Astrocyte (in vitro differentiated cells and primary cell): ENCODE measurements around the gene CTBS. TPM values are rescaled to one million over a fixed set of nuclear protein-coding genes. Genes with fewer than 3 reads are reported as not detected.

Source experiments
- DNase-seq: peaks from one replicate; pipeline ENCODE4 v3.0.0-alpha.2; 2010; ENCODE audit warnings: low read depth
- FAIRE-seq: peaks from 2 replicates; lab custom pipeline; 2011; peaks lifted over from hg19 to GRCh38; lab: Jason Lieb, UNC
- H2AFZ ChIP-seq: 2 replicates; pipeline ENCODE4 v1.6.0; 2012; ENCODE audit warnings: low read depth, low read length, inconsistent platforms
- H3K27ac ChIP-seq: 2 replicates; pipeline ENCODE4 v1.5.1; 2011; ENCODE audit warnings: low read depth, low read length, inconsistent platforms
- H3K27me3 ChIP-seq: 2 replicates; pipeline ENCODE4 v1.6.0; 2011; ENCODE audit warnings: low read length, inconsistent platforms; ENCODE audit not compliant: insufficient read depth
- H3K36me3 ChIP-seq: 2 replicates; pipeline ENCODE4 v1.5.1; 2011; ENCODE audit warnings: low read length, inconsistent platforms; ENCODE audit not compliant: insufficient read depth
- H3K4me1 ChIP-seq: 2 replicates; pipeline ENCODE4 v1.5.1; 2011; ENCODE audit warnings: low read length, inconsistent platforms; ENCODE audit not compliant: insufficient read depth
- H3K4me2 ChIP-seq: 2 replicates; pipeline ENCODE4 v1.6.0; 2012; ENCODE audit warnings: low read length, inconsistent platforms
- H3K4me3 ChIP-seq: 2 replicates; pipeline ENCODE4 v1.5.1; 2011; ENCODE audit warnings: low read depth, mild to moderate bottlenecking, low read length, inconsistent platforms; ENCODE audit not compliant: insufficient read depth
- H3K79me2 ChIP-seq: 2 replicates; pipeline ENCODE4 v1.6.0; 2012; ENCODE audit warnings: mild to moderate bottlenecking, low read length, inconsistent platforms; ENCODE audit not compliant: insufficient read depth
- H3K9ac ChIP-seq: 2 replicates; pipeline ENCODE4 v1.6.0; 2012; ENCODE audit warnings: mild to moderate bottlenecking, low read length, inconsistent platforms
- H3K9me3 ChIP-seq: 2 replicates; pipeline ENCODE4 v1.5.1; 2012; ENCODE audit warnings: low read depth, mild to moderate bottlenecking, low read length, inconsistent platforms; ENCODE audit not compliant: insufficient read depth
- H4K20me1 ChIP-seq: 2 replicates; pipeline ENCODE4 v1.6.0; 2012; ENCODE audit warnings: low read length, inconsistent platforms; ENCODE audit not compliant: insufficient read depth
- H3K27ac Mint-ChIP-seq: one replicate; pipeline ENCODE4 v1.8.0; 2021; ENCODE audit warnings: mild to moderate bottlenecking, mixed read lengths; ENCODE audit not compliant: unreplicated experiment
- H3K27me3 Mint-ChIP-seq: one replicate; pipeline ENCODE4 v1.8.0; 2021; ENCODE audit warnings: low read depth, mixed read lengths; ENCODE audit not compliant: unreplicated experiment
- H3K36me3 Mint-ChIP-seq: one replicate; pipeline ENCODE4 v1.8.0; 2021; ENCODE audit warnings: low read depth, mixed read lengths; ENCODE audit not compliant: unreplicated experiment
- H3K4me1 Mint-ChIP-seq: one replicate; pipeline ENCODE4 v1.8.0; 2021; ENCODE audit warnings: low read depth, mixed read lengths; ENCODE audit not compliant: unreplicated experiment
- H3K4me3 Mint-ChIP-seq: one replicate; pipeline ENCODE4 v1.8.0; 2021; ENCODE audit warnings: mild to moderate bottlenecking, moderate library complexity, mixed read lengths; ENCODE audit not compliant: unreplicated experiment
- H3K9me3 Mint-ChIP-seq: one replicate; pipeline ENCODE4 v1.8.0; 2021; ENCODE audit warnings: mild to moderate bottlenecking, mixed read lengths; ENCODE audit not compliant: unreplicated experiment
- CTCF ChIP-seq: IDR thresholded peaks from 2 replicates; pipeline ENCODE4 v1.5.1; 2011; ENCODE audit warnings: low read depth, mild to moderate bottlenecking, inconsistent platforms, low read length, moderate library complexity; ENCODE audit not compliant: insufficient read depth
- EZH2 ChIP-seq: IDR thresholded peaks from 2 replicates; pipeline ENCODE4 v1.6.1; 2012; ENCODE audit warnings: mild to moderate bottlenecking, low read length, inconsistent platforms; ENCODE audit not compliant: insufficient read depth
- total RNA-seq: library from RNA; stranded (reverse); gene quantifications from 2 replicates; pipeline ENCODE4 v1.2.1, GENCODE V29; 2021

The CTBS gene
- total RNA-seq, 1 donor from 2014 or later: 16.9 TPM

GRCh38 chr1:84506729-84507453, 67.3 kb downstream of the CTBS start:
- peak overlapping the region; percentile 87 for H2AFZ ChIP-seq
- H3K4me1 ChIP-seq: peaks cover 12% of the 10 kb centered on the region
- no peaks in the 10 kb centered on the region for H3K36me3 ChIP-seq
- H3K4me2 ChIP-seq: peak overlapping the region; percentile 92
- H3K9ac ChIP-seq: peak overlapping the region; percentile 95
- peaks cover 36% of the 10 kb centered on the region for H4K20me1 ChIP-seq
- peak overlapping the region; percentile 96 for H3K4me3 ChIP-seq
- H3K27ac ChIP-seq: peak overlapping the region; percentile 97
- FAIRE-seq (no peak), DNase-seq (no peak)
- H3K4me3 Mint-ChIP-seq: peak overlapping the region; percentile 91
- H3K9me3 Mint-ChIP-seq: peaks cover 12% of the 10 kb centered on the region
- H3K79me2 ChIP-seq: peaks cover 48% of the 10 kb centered on the region
- H3K27me3 ChIP-seq: no peaks in the 10 kb centered on the region
- H3K9me3 ChIP-seq: no peaks in the 10 kb centered on the region
- peaks cover 6% of the 10 kb centered on the region for H3K4me1 Mint-ChIP-seq
- peak overlapping the region; percentile 98 for H3K27ac Mint-ChIP-seq
- no peaks in the 10 kb centered on the region for H3K27me3 Mint-ChIP-seq
- TF ChIP-seq EZH2: no peak
- TF ChIP-seq CTCF: no peak
- peaks cover 7% of the 10 kb centered on the region for H3K36me3 Mint-ChIP-seq

GRCh38 chr1:84506002-84506728, 68.1 kb downstream of the CTBS start, which contains the start of the genes GNG5 and SPATA1:
Gene GNG5, minus strand, starts transcription at chr1:84506581. Its CDS starts 490 bp downstream, at chr1:84506091.
Gene SPATA1, plus strand, starts transcription at chr1:84506386. Its CDS starts 9,974 bp downstream, at chr1:84516360.
- H3K27me3 ChIP-seq: no peaks in the 10 kb centered on the region
- TF ChIP-seq CTCF: no peak
- TF ChIP-seq EZH2: no peak
- H3K36me3 ChIP-seq: peaks cover 3% of the 10 kb centered on the region
- H3K4me3 Mint-ChIP-seq: peak within 1 kb of the TSS; percentile 98
- H3K36me3 Mint-ChIP-seq: peaks cover 11% of the 10 kb centered on the region
- peaks cover 12% of the 10 kb centered on the region for H3K9me3 Mint-ChIP-seq
- peaks cover 12% of the 10 kb centered on the region for H3K4me1 ChIP-seq
- H3K79me2 ChIP-seq: peaks cover 55% of the 10 kb centered on the region
- H3K4me3 ChIP-seq: peak within 1 kb of the TSS; percentile 96
- peak within 1 kb of the TSS; percentile 98 for H3K27ac Mint-ChIP-seq
- DNase-seq (peak; percentile 88), FAIRE-seq (no peak)
- H3K9ac ChIP-seq: peak within 1 kb of the TSS; percentile 95
- peak within 1 kb of the TSS; percentile 92 for H3K4me2 ChIP-seq
- peaks cover 11% of the 10 kb centered on the region for H3K4me1 Mint-ChIP-seq
- H3K27me3 Mint-ChIP-seq: no peaks in the 10 kb centered on the region
- peaks cover 43% of the 10 kb centered on the region for H4K20me1 ChIP-seq
- peak within 1 kb of the TSS; percentile 87 for H2AFZ ChIP-seq
- H3K27ac ChIP-seq: peak within 1 kb of the TSS; percentile 97
- no peaks in the 10 kb centered on the region for H3K9me3 ChIP-seq
